ENCODE measurements around the gene LGI4. TPM values are rescaled to one million over a fixed set of nuclear protein-coding genes. Genes with fewer than 3 reads are reported as not detected.

LGI4 gene
- total and polyA plus RNA-seq, 12 donors: 0.17 to 22.4 (median 1.5) TPM

GRCh38 chr19:35109395-35110112 is 25.3 kb downstream of the LGI4 start:
- 67 to 72% (median 71%) methylated on average over 11 to 22 of the region's 22 CpGs for WGBS, 4 donors
- no peak overlapping the region for H3K27ac ChIP-seq
- H3K4me1 ChIP-seq (replicated peaks in 1 of 2): no peaks in the 10 kb centered on the region
- no peaks in the 10 kb centered on the region for H3K9me3 ChIP-seq (replicated peaks in 1 of 3)
- no peak overlapping the region for H3K4me3 ChIP-seq
- no peak for DNase-seq
- no peaks in the 10 kb centered on the region for H3K27me3 ChIP-seq
- intact Hi-C loops (cut with DNase I): no loop called here
- TF ChIP-seq CTCF (IDR thresholded peaks at IDR 0.05) (no peak), POLR2A (IDR thresholded peaks at IDR 0.05) (no peak)
- H3K36me3 ChIP-seq (replicated peaks in 1 of 2): no peaks in the 10 kb centered on the region

- TF ChIP-seq CTCF (IDR thresholded peaks at IDR 0.05): no peak
- no peak for TF ChIP-seq POLR2A (IDR thresholded peaks at IDR 0.05)
- 75 to 89% (median 82%) methylated on average over 8 to 11 of the region's 11 CpGs for WGBS, 4 donors
- DNase-seq: no peak
- no peak overlapping the region for H3K4me3 ChIP-seq
- H3K9me3 ChIP-seq (replicated peaks in 1 of 3): no peaks in the 10 kb centered on the region
- no peak overlapping the region for H3K27ac ChIP-seq
- intact Hi-C loops (cut with DNase I): no loop called here
- H3K4me1 ChIP-seq (replicated peaks in 1 of 2): no peaks in the 10 kb centered on the region
- H3K27me3 ChIP-seq: no peaks in the 10 kb centered on the region
- no peaks in the 10 kb centered on the region for H3K36me3 ChIP-seq (replicated peaks in 1 of 2)
These were observed 26.1 kb downstream of the LGI4 start for GRCh38 chr19:35108730-35109129.

GRCh38 chr19:35107545-35107944 is 27.3 kb downstream of the LGI4 start:
- Histone ChIP-seq H3K36me3 (replicated peaks in 1 of 2) (no peaks in the 10 kb centered on the region), H3K9me3 (replicated peaks in 1 of 3) (no peaks in the 10 kb centered on the region), H3K4me3 (no peak overlapping the region), H3K27ac (no peak overlapping the region), H3K27me3 (no peaks in the 10 kb centered on the region), H3K4me1 (replicated peaks in 1 of 2) (no peaks in the 10 kb centered on the region)
- DNase-seq: no peak
- no peak for TF ChIP-seq CTCF (IDR thresholded peaks at IDR 0.05)
- TF ChIP-seq POLR2A (IDR thresholded peaks at IDR 0.05): no peak
- intact Hi-C loops (cut with DNase I): no loop called here
- 26 to 47% (median 36%) methylated on average over 5 of the region's 5 CpGs for WGBS, 4 donors

DNA sequence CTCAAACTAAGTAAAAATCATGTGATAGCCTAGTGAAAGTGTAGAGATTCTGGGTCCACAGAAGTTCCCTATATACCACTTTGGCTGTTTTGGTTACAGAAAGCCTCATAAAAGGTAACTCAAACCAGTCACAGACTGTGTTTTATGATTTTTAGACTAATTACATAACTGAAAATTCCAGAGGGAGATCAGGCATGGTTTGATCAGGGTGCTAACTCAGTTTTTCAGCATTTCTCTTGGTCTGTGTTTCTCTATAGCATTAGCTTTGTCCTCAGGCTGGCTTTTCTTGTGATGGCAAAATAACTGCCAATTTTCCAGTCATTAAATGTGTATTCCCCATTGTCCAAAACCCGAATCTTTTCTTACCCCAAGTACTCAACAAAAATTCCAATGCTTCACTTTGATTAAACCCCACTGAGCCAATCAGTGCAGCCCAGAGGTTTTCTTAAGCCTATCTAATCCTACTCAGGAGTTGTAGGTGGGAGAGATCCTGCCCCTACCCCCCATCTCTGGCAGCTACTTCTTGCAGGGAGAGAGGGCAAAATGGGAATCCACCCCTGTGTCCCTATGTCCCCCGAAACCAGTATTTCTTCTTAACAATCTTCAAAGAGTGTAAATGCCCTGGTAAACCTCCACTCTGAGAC is 27.8 kb downstream of the LGI4 start:
- TF ChIP-seq POLR2A (IDR thresholded peaks at IDR 0.05): no peak
- TF ChIP-seq CTCF (IDR thresholded peaks at IDR 0.05): no peak
- no peak overlapping the region for H3K4me3 ChIP-seq
- H3K4me1 ChIP-seq (replicated peaks in 1 of 2): no peaks in the 10 kb centered on the region
- H3K27me3 ChIP-seq: no peaks in the 10 kb centered on the region
- no peaks in the 10 kb centered on the region for H3K36me3 ChIP-seq (replicated peaks in 1 of 2)
- no peaks in the 10 kb centered on the region for H3K9me3 ChIP-seq (replicated peaks in 1 of 3)
- no peak for DNase-seq
- intact Hi-C loops (cut with DNase I): no loop called here
- H3K27ac ChIP-seq: no peak overlapping the region
- 46 to 93% (median 69%) methylated on average over 1 to 2 of the region's 2 CpGs for WGBS, 4 donors
